Measurements from ENCODE around the gene MYT1. TPM values are rescaled to one million over a fixed set of nuclear protein-coding genes. Genes with fewer than 3 reads are reported as not detected.

The MYT1 gene
- total RNA-seq, 1 donor from 2014 or later = 2.9 TPM

DNA sequence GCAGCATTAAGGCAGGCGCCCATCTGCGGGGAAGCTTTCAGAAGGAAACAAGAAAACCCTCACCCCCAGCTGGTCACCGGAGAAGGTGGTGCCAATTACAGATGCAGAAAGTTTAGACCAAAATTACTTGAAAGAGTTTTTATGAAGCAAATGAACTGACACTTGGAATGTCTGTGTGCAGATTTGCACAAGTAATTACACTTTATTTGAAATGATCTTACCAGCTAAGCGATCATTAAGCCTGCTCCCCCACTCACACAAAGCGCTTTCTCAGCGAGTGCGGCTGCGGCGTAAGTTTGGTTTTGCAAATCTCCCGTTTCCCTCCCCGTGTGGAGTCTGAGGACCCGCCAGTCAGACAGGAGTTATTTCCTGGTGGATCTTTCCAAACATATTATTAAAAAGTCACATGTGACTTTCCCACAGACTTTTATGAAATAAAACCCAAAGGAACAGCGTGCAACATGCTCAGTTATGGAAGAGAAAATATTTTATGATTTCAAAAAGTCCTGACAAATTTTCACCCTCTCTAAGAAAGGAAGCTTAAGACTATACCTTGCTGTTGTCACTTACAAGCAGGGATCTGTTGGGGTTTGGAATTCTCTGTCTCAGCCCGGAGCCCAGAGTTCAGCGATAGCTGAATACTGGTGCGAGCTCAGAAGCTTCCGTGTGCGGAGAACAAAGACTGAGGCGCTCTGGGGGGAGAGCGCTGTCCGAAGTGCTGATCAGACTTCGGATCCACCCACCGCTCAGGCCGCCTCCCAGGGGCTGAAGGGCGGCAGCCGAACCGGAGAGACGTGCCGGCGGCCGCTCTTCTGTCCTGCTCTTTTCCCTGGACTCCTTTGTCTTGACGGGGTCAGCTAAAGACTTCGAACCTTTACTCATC, 2.7 kb upstream of the MYT1 start:
- Mint-ChIP-seq H3K36me3 (no peaks in the 10 kb centered on the region), H3K4me1 (ENCODE audit: unreplicated experiment) (no peaks in the 10 kb centered on the region), H3K9me3 (no peaks in the 10 kb centered on the region), H3K27ac (no peak overlapping the region), H3K4me3 (peak overlapping the region; percentile 56), H3K27me3 (peaks cover 66% of the 10 kb centered on the region)
- TF ChIP-seq, protein P1, sequence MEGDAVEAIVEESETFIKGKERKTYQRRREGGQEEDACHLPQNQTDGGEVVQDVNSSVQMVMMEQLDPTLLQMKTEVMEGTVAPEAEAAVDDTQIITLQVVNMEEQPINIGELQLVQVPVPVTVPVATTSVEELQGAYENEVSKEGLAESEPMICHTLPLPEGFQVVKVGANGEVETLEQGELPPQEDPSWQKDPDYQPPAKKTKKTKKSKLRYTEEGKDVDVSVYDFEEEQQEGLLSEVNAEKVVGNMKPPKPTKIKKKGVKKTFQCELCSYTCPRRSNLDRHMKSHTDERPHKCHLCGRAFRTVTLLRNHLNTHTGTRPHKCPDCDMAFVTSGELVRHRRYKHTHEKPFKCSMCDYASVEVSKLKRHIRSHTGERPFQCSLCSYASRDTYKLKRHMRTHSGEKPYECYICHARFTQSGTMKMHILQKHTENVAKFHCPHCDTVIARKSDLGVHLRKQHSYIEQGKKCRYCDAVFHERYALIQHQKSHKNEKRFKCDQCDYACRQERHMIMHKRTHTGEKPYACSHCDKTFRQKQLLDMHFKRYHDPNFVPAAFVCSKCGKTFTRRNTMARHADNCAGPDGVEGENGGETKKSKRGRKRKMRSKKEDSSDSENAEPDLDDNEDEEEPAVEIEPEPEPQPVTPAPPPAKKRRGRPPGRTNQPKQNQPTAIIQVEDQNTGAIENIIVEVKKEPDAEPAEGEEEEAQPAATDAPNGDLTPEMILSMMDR (conservative IDR thresholded peaks at IDR 0.05) = no peak
- no peak for DNase-seq (ENCODE audit: extremely low spot score, unreplicated experiment)

DNA sequence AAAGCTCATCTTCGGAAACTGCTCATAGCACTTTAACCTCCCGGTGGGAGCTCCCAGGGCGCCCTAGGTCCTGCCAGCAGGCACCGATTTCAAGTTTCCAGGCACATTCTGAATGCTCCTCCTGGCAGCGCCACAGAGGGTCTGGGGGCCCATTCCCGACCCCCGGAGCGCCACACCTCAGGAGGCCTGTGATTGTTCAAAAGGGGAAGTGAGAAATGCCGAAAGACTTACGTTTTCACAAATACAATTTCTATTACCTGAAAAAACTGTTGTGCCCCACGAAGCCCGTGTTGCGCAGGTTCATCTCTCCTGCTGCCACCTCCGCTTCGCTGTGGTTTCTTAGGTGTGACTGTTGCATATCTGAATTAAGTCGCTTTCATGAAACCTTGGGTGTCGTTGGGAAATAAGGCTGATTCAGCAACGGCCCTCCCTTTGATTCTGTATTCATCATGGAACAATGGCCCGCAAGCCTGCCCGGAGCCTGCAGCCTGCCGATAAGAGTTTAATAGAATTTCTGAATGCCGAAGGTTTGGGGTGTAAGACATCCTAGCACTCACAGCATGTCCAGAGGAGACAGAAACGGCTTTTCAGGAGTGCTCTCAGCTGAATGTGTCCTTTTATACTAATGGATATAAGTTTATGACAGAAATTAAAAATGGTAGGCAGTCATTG, 1.9 kb upstream of the MYT1 start:
- Mint-ChIP-seq H3K4me1 (ENCODE audit: unreplicated experiment) (no peaks in the 10 kb centered on the region), H3K36me3 (no peaks in the 10 kb centered on the region), H3K27ac (no peak overlapping the region), H3K4me3 (peak overlapping the region; percentile 11), H3K9me3 (no peaks in the 10 kb centered on the region), H3K27me3 (peaks cover 73% of the 10 kb centered on the region)
- TF ChIP-seq, protein P1 (conservative IDR thresholded peaks at IDR 0.05) = no peak
- DNase-seq (ENCODE audit: extremely low spot score, unreplicated experiment) = no peak

DNA sequence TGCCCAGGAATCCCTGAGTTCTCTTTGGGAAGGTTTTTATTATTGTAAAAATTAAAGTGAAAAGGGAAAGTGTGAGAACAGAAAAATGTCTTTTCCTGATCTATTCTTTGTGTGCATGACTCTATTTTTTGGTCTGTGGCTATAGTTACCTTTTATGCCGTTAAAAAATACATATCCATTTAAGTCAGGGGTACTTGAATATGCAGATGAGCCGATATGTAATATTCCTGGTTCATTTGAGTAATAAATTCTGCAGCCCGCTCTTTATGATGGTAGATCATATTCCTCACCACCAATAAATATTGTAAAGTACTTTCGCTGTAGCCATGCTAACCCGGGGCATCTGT, 503 bp upstream of the MYT1 start:
- no peak for DNase-seq (ENCODE audit: extremely low spot score, unreplicated experiment)
- Mint-ChIP-seq H3K36me3 (no peaks in the 10 kb centered on the region), H3K4me1 (ENCODE audit: unreplicated experiment) (no peaks in the 10 kb centered on the region), H3K9me3 (no peaks in the 10 kb centered on the region), H3K4me3 (no peak overlapping the region), H3K27me3 (peaks cover 82% of the 10 kb centered on the region), H3K27ac (peak overlapping the region; percentile 38)
- TF ChIP-seq, protein P1 (conservative IDR thresholded peaks at IDR 0.05) = no peak

- peaks cover 74% of the 10 kb centered on the region for H3K27me3 Mint-ChIP-seq
- no peaks in the 10 kb centered on the region for H3K4me1 Mint-ChIP-seq (ENCODE audit: unreplicated experiment)
- H3K9me3 Mint-ChIP-seq = no peaks in the 10 kb centered on the region
- no peak overlapping the region for H3K4me3 Mint-ChIP-seq
- H3K27ac Mint-ChIP-seq = no peak overlapping the region
- TF ChIP-seq, protein P1 (conservative IDR thresholded peaks at IDR 0.05) = no peak
- DNase-seq (ENCODE audit: extremely low spot score, unreplicated experiment) = no peak
- no peaks in the 10 kb centered on the region for H3K36me3 Mint-ChIP-seq
Observed at GRCh38 chr20:64165866-64166600, 1.8 kb downstream of the MYT1 start.

- Mint-ChIP-seq H3K4me3 (no peak overlapping the region), H3K9me3 (no peaks in the 10 kb centered on the region), H3K4me1 (ENCODE audit: unreplicated experiment) (no peaks in the 10 kb centered on the region), H3K27me3 (peaks cover 64% of the 10 kb centered on the region), H3K36me3 (no peaks in the 10 kb centered on the region), H3K27ac (no peak overlapping the region)
- TF ChIP-seq, protein P1 (conservative IDR thresholded peaks at IDR 0.05) = no peak
- no peak for DNase-seq (ENCODE audit: extremely low spot score, unreplicated experiment)
Observed at GRCh38 chr20:64166721-64167615, 2.7 kb downstream of the MYT1 start.

Measured in type B pancreatic cell (in vitro differentiated cells).